Parietal lobe (tissue), 1 donor: ENCODE results near the gene PDE7B. TPM values are rescaled to one million over a fixed set of nuclear protein-coding genes. Genes with fewer than 3 reads are reported as not detected.

Experiments
- total RNA-seq: library from RNA; depleted of rRNA; stranded (reverse); fragments of >200 nt; gene quantifications from one replicate; pipeline ENCODE4 v1.2.3, GENCODE V29; 2014

Gene PDE7B
- total RNA-seq: 6.6 TPM

GRCh38 chr6:135851442-135852271 lies at the start of gene PDE7B:
Gene PDE7B (plus strand): TSS chr6:135851701.

